Esophagus (tissue), 2 donors: Measurements from ENCODE around the gene PMP22. TPM values are rescaled to one million over a fixed set of nuclear protein-coding genes. Genes with fewer than 3 reads are reported as not detected.
A peak's percentile ranks its signal among the peaks of the same experiment; 100 is the strongest.

ENCODE experiments used
- H3K27ac ChIP-seq, 2 donors: one replicate each; pipeline ENCODE4 v1.5.1; 2013; ENCODE audit warnings: low read depth in 2 of 2, mild to moderate bottlenecking in 2 of 2, inconsistent platforms in 1 of 2, low read length in 1 of 2, moderate library complexity in 1 of 2
- H3K27me3 ChIP-seq, 2 donors: one replicate each; pipeline ENCODE4 v1.6.1; 2013; ENCODE audit warnings: low read length in 2 of 2, control low read depth in 1 of 2, mild to moderate bottlenecking in 1 of 2; ENCODE audit not compliant: insufficient read depth in 2 of 2, control insufficient read depth in 1 of 2
- H3K36me3 ChIP-seq, 2 donors: one replicate each; pipeline ENCODE4 v1.6.1; 2013; ENCODE audit warnings: low read length in 1 of 2; ENCODE audit not compliant: control insufficient read depth in 2 of 2, insufficient read depth in 2 of 2
- H3K4me1 ChIP-seq, 2 donors: one replicate each; pipeline ENCODE4 v1.6.1; 2013; ENCODE audit warnings: low read length in 1 of 2; ENCODE audit not compliant: control insufficient read depth in 2 of 2, insufficient read depth in 2 of 2
- H3K4me3 ChIP-seq, 2 donors: one replicate each; pipeline ENCODE4 v1.5.1; 2013; ENCODE audit warnings: low read length in 2 of 2, mild to moderate bottlenecking in 2 of 2, low read depth in 1 of 2, moderate library complexity in 1 of 2
- H3K9me3 ChIP-seq, 2 donors: one replicate each; pipeline ENCODE4 v1.6.1; 2013; ENCODE audit warnings: mild to moderate bottlenecking in 2 of 2, low read depth in 1 of 2, low read length in 1 of 2, moderate library complexity in 1 of 2; ENCODE audit not compliant: control insufficient read depth in 2 of 2, insufficient read depth in 1 of 2
- WGBS, 2 donors: extraction: QIAGEN DNeasy Blood & Tissue Kit; methylation state at CpG; one replicate each; pipeline ENCODE4 v1.1.7; 2013; 5-methylcytosine and 5-hydroxymethylcytosine counted together
- polyA plus RNA-seq, 2 donors: library from polyadenylated mRNA; stranded (reverse); fragments of 200-250 nt; gene quantifications; one replicate each; pipeline ENCODE4 v1.2.3, GENCODE V29; 2013
- donor health status: healthy with polysubstance abuse.
- donor health status: Bipolar disorder and iron deficiency.

Gene PMP22
- 10 to 100 TPM in 1 of 2 donors, 1 to 10 TPM in 1; 5.7 to 21.2 TPM for polyA plus RNA-seq

GRCh38 chr17:15265131-15265530 lies at the start of gene PMP22:
Gene PMP22 (minus strand): TSS chr17:15265326. CDS start chr17:15260727, 4,599 bp downstream.
- peaks cover 0 to 9% of the 10 kb centered on the region in 2 donors for H3K4me1 ChIP-seq
- 59 to 60% methylated on average over 6 of the region's 6 CpGs for WGBS, 2 donors
- H3K27ac ChIP-seq: peak within 1 kb of the TSS; percentile 12 to 45
- H3K9me3 ChIP-seq: no peaks in the 10 kb centered on the region
- peak within 1 kb of the TSS; percentile 13 to 34 for H3K4me3 ChIP-seq
- no peaks in the 10 kb centered on the region for H3K36me3 ChIP-seq
- H3K27me3 ChIP-seq: peaks cover 0 to 3% of the 10 kb centered on the region in 2 donors

GRCh38 chr17:15311996-15312395 lies 46.9 kb upstream of the PMP22 start:
- Histone ChIP-seq H3K4me1 (no peaks in the 10 kb centered on the region), H3K4me3 (no peak overlapping the region), H3K27me3 (no peaks in the 10 kb centered on the region), H3K9me3 (peaks cover 0 to 2% of the 10 kb centered on the region in 2 donors), H3K27ac (no peak overlapping the region), H3K36me3 (no peaks in the 10 kb centered on the region)
- WGBS, 2 donors: 88 to 90% methylated on average over 5 of the region's 5 CpGs

- Histone ChIP-seq H3K36me3 (no peaks in the 10 kb centered on the region), H3K27ac (no peak overlapping the region), H3K27me3 (no peaks in the 10 kb centered on the region), H3K4me3 (no peak overlapping the region), H3K9me3 (peaks cover 0 to 2% of the 10 kb centered on the region in 2 donors), H3K4me1 (no peaks in the 10 kb centered on the region)
- 63 to 65% methylated on average over 3 of the region's 3 CpGs for WGBS, 2 donors
Measured at GRCh38 chr17:15309793-15310192, 44.7 kb upstream of the PMP22 start.

GRCh38 chr17:15309236-15309635 lies 44.1 kb upstream of the PMP22 start:
- 55 to 61% methylated on average over 3 of the region's 3 CpGs for WGBS, 2 donors
- Histone ChIP-seq H3K27ac (no peak overlapping the region), H3K9me3 (peaks cover 0 to 2% of the 10 kb centered on the region in 2 donors), H3K36me3 (no peaks in the 10 kb centered on the region), H3K27me3 (no peaks in the 10 kb centered on the region), H3K4me1 (no peaks in the 10 kb centered on the region), H3K4me3 (no peak overlapping the region)

- no peak overlapping the region for H3K27ac ChIP-seq
- no peak overlapping the region for H3K4me3 ChIP-seq
- WGBS, 2 donors: 81 to 82% methylated on average over 7 of the region's 7 CpGs
- no peaks in the 10 kb centered on the region for H3K9me3 ChIP-seq
- H3K36me3 ChIP-seq: no peaks in the 10 kb centered on the region
- no peaks in the 10 kb centered on the region for H3K4me1 ChIP-seq
- no peaks in the 10 kb centered on the region for H3K27me3 ChIP-seq
Measured at GRCh38 chr17:15308758-15309157, 43.6 kb upstream of the PMP22 start.

GRCh38 chr17:15307710-15308111 lies 42.6 kb upstream of the PMP22 start:
- Histone ChIP-seq H3K27ac (no peak overlapping the region), H3K36me3 (no peaks in the 10 kb centered on the region), H3K27me3 (no peaks in the 10 kb centered on the region), H3K4me3 (no peak overlapping the region), H3K9me3 (no peaks in the 10 kb centered on the region), H3K4me1 (no peaks in the 10 kb centered on the region)
- 51 to 64% methylated on average over 4 of the region's 4 CpGs for WGBS, 2 donors

GRCh38 chr17:15303851-15304250 lies 38.7 kb upstream of the PMP22 start:
- Histone ChIP-seq H3K27me3 (no peaks in the 10 kb centered on the region), H3K36me3 (no peaks in the 10 kb centered on the region), H3K9me3 (no peaks in the 10 kb centered on the region), H3K4me3 (no peak overlapping the region), H3K27ac (no peak overlapping the region), H3K4me1 (no peaks in the 10 kb centered on the region)
- WGBS, 2 donors: 82 to 83% methylated on average over 14 of the region's 14 CpGs

GRCh38 chr17:15303268-15303667 lies 38.1 kb upstream of the PMP22 start:
- Histone ChIP-seq H3K27me3 (no peaks in the 10 kb centered on the region), H3K4me1 (no peaks in the 10 kb centered on the region), H3K4me3 (no peak overlapping the region), H3K9me3 (no peaks in the 10 kb centered on the region), H3K27ac (no peak overlapping the region), H3K36me3 (no peaks in the 10 kb centered on the region)
- WGBS, 2 donors: 12 to 36% methylated on average over 3 of the region's 3 CpGs

- H3K27me3 ChIP-seq: no peaks in the 10 kb centered on the region
- WGBS, 2 donors: 89 to 90% methylated on average over 6 of the region's 6 CpGs
- no peaks in the 10 kb centered on the region for H3K36me3 ChIP-seq
- no peak overlapping the region for H3K4me3 ChIP-seq
- H3K4me1 ChIP-seq: no peaks in the 10 kb centered on the region
- H3K27ac ChIP-seq: no peak overlapping the region
- H3K9me3 ChIP-seq: no peaks in the 10 kb centered on the region
Measured at GRCh38 chr17:15301845-15302244, 36.7 kb upstream of the PMP22 start.

GRCh38 chr17:15298176-15298575 lies 33.0 kb upstream of the PMP22 start:
- H3K9me3 ChIP-seq: no peaks in the 10 kb centered on the region
- H3K4me1 ChIP-seq: no peaks in the 10 kb centered on the region
- no peak overlapping the region for H3K4me3 ChIP-seq
- no peaks in the 10 kb centered on the region for H3K27me3 ChIP-seq
- no peak overlapping the region for H3K27ac ChIP-seq
- no peaks in the 10 kb centered on the region for H3K36me3 ChIP-seq
- 72 to 81% methylated on average over 5 of the region's 5 CpGs for WGBS, 2 donors
